ENCODE results near the gene HLA-DRB5. TPM values are rescaled to one million over a fixed set of nuclear protein-coding genes. Genes with fewer than 3 reads are reported as not detected.
"Not testable (repeated sequence)": the region's sequence is repeated elsewhere in the genome, so short reads cannot be mapped to it uniquely, and the experiment has no call there.

HLA-DRB5 gene
- total RNA-seq, 1 donor from 2014 or later = 0.60 TPM

GRCh38 chr6:32475392-32476206, 54.5 kb downstream of the HLA-DRB5 start:
- Mint-ChIP-seq H3K9me3 (ENCODE audit: low read depth) (peaks cover 16% of the 10 kb centered on the region), H3K36me3 (ENCODE audit: insufficient read depth) (no peaks in the 10 kb centered on the region), H3K27me3 (no peaks in the 10 kb centered on the region), H3K27ac (no peak overlapping the region), H3K4me3 (ENCODE audit: low read depth) (no peak overlapping the region), H3K4me1 (ENCODE audit: low read depth) (no peaks in the 10 kb centered on the region)
- TF ChIP-seq, protein P1, sequence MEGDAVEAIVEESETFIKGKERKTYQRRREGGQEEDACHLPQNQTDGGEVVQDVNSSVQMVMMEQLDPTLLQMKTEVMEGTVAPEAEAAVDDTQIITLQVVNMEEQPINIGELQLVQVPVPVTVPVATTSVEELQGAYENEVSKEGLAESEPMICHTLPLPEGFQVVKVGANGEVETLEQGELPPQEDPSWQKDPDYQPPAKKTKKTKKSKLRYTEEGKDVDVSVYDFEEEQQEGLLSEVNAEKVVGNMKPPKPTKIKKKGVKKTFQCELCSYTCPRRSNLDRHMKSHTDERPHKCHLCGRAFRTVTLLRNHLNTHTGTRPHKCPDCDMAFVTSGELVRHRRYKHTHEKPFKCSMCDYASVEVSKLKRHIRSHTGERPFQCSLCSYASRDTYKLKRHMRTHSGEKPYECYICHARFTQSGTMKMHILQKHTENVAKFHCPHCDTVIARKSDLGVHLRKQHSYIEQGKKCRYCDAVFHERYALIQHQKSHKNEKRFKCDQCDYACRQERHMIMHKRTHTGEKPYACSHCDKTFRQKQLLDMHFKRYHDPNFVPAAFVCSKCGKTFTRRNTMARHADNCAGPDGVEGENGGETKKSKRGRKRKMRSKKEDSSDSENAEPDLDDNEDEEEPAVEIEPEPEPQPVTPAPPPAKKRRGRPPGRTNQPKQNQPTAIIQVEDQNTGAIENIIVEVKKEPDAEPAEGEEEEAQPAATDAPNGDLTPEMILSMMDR (IDR thresholded peaks at IDR 0.05; ENCODE audit: unreplicated experiment) = no peak
- DNase-seq (ENCODE audit: low spot score, unreplicated experiment) = no peak

- not testable (repeated sequence) for H3K36me3 Mint-ChIP-seq (ENCODE audit: insufficient read depth); H3K27me3 Mint-ChIP-seq; H3K4me1 Mint-ChIP-seq (ENCODE audit: low read depth); H3K27ac Mint-ChIP-seq; H3K4me3 Mint-ChIP-seq (ENCODE audit: low read depth); DNase-seq (ENCODE audit: low spot score, unreplicated experiment)
- peaks cover 11% of the 10 kb centered on the region for H3K9me3 Mint-ChIP-seq (ENCODE audit: low read depth)
Measured at GRCh38 chr6:32473376-32474348, 56.4 kb downstream of the HLA-DRB5 start.

- Mint-ChIP-seq H3K4me1 (ENCODE audit: low read depth) (no peaks in the 10 kb centered on the region), H3K4me3 (ENCODE audit: low read depth) (no peak overlapping the region), H3K27me3 (no peaks in the 10 kb centered on the region), H3K9me3 (ENCODE audit: low read depth) (peaks cover 6% of the 10 kb centered on the region), H3K36me3 (ENCODE audit: insufficient read depth) (no peaks in the 10 kb centered on the region), H3K27ac (no peak overlapping the region)
- TF ChIP-seq, protein P1 (IDR thresholded peaks at IDR 0.05; ENCODE audit: unreplicated experiment) = no peak
- no peak for DNase-seq (ENCODE audit: low spot score, unreplicated experiment)
Measured at GRCh38 chr6:32472781-32473375, 57.2 kb downstream of the HLA-DRB5 start.

- H3K27me3 Mint-ChIP-seq; H3K4me3 Mint-ChIP-seq (ENCODE audit: low read depth); H3K9me3 Mint-ChIP-seq (ENCODE audit: low read depth); H3K36me3 Mint-ChIP-seq (ENCODE audit: insufficient read depth); DNase-seq (ENCODE audit: low spot score, unreplicated experiment); H3K4me1 Mint-ChIP-seq (ENCODE audit: low read depth); H3K27ac Mint-ChIP-seq: not testable (repeated sequence)
Measured at GRCh38 chr6:32467743-32468503, 62.2 kb downstream of the HLA-DRB5 start.

Other genes starting within 250 kb of the HLA-DRB5 start
- gene TSBP1, start 158.4 kb downstream of the HLA-DRB5 start, total RNA-seq = not detected in 2 replicates
- gene BTNL2, start 123.1 kb downstream of the HLA-DRB5 start, total RNA-seq = not detected in 2 replicates
- not detected in 2 replicates for gene HLA-DRA, start 90.4 kb downstream of the HLA-DRB5 start, total RNA-seq
- 4.6 and 7.7 TPM in 2 replicates for gene HLA-DRB1, start 59.6 kb upstream of the HLA-DRB5 start, total RNA-seq
- gene HLA-DQA1, start 107.1 kb upstream of the HLA-DRB5 start, total RNA-seq = not detected in 2 replicates
- 6.1 TPM in 2 replicates for gene HLA-DQB1, start 136.4 kb upstream of the HLA-DRB5 start, total RNA-seq
- 0.44 and 0.79 TPM in 2 replicates for gene HLA-DQA2, start 211.1 kb upstream of the HLA-DRB5 start, total RNA-seq
- not detected in 2 replicates for gene HLA-DQB2, start 233.2 kb upstream of the HLA-DRB5 start, total RNA-seq